Sigmoid colon (tissue), 7 donors: ENCODE data around the gene GP1BA. TPM values are rescaled to one million over a fixed set of nuclear protein-coding genes. Genes with fewer than 3 reads are reported as not detected.

Experiments used
- DNase-seq: peaks from one replicate; pipeline ENCODE4 v3.0.0-alpha.2; 2019
- H3K27ac ChIP-seq, 4 donors: fragments of 200-600 bp; sonication (generic); one replicate each; pipeline ENCODE4 v1.5.1; 2016 to 2019; ENCODE audit warnings: mild to moderate bottlenecking in 1 of 4
- H3K27me3 ChIP-seq, 3 donors: fragments of 200-600 bp; sonication (generic); one replicate each; pipeline ENCODE4 v1.5.1; 2019; ENCODE audit warnings: mild to moderate bottlenecking in 1 of 3
- H3K36me3 ChIP-seq, 4 donors: fragments of 200-600 bp; sonication (generic); one replicate each; pipeline ENCODE4 v1.5.1; 2016 to 2019
- H3K4me1 ChIP-seq, 4 donors: fragments of 200-600 bp; sonication (generic); one replicate each; pipeline ENCODE4 v1.5.1; 2017 to 2019
- H3K4me3 ChIP-seq, 4 donors: fragments of 200-600 bp; sonication (generic); one replicate each; pipeline ENCODE4 v1.5.1; 2017 to 2019; ENCODE audit warnings: mild to moderate bottlenecking in 2 of 4, moderate library complexity in 1 of 4
- H3K9me3 ChIP-seq, 4 donors: fragments of 200-600 bp in 3 of 4; sonication (generic) in 3 of 4; one replicate each; pipeline versions ENCODE4 v1.5.1 to v1.6.1; 2013 to 2019
- EP300 ChIP-seq, 4 donors: sonication (generic); formaldehyde crosslinking; IDR thresholded peaks; one replicate each; pipeline ENCODE4 v1.6.1; 2017; ENCODE audit warnings: antibody characterized with exemption in 4 of 4
- POLR2A ChIP-seq, 2 donors: fragments of 450-650 bp; IDR thresholded peaks; one replicate each; pipeline ENCODE4 v1.6.1; 2016; ENCODE audit warnings: antibody characterized with exemption in 2 of 2, mild to moderate bottlenecking in 2 of 2, moderate library complexity in 2 of 2
- POLR2AphosphoS5 ChIP-seq, 4 donors: sonication (generic); formaldehyde crosslinking; IDR thresholded peaks; one replicate each; pipeline ENCODE4 v1.6.1; 2017; ENCODE audit warnings: antibody characterized with exemption in 4 of 4
- WGBS, 2 donors: extraction: QIAGEN DNeasy Blood & Tissue Kit; methylation state at CpG; one replicate each; pipeline ENCODE4 v1.1.7; 2013; 5-methylcytosine and 5-hydroxymethylcytosine counted together
- intact Hi-C: fragments of 100-400 bp; cut with DNase I; formaldehyde crosslinking; loops from one replicate; pipeline ENCODE4 v1.15.1; 2023
- polyA plus RNA-seq, 3 donors: library from polyadenylated mRNA; stranded (reverse); fragments of 200-250 nt; gene quantifications; one replicate each; pipeline ENCODE4 v1.2.3, GENCODE V29; 2013
- total RNA-seq, 4 donors: library from RNA; depleted of rRNA; stranded (reverse); fragments of >200 nt; gene quantifications; one replicate each; pipeline ENCODE4 v1.1.0, GENCODE V29; 2016
- TF ChIP-seq, protein P1 (sequence below), 4 experiments: fragments of 450-650 bp in 3 of 4; fragments of 200-600 bp in 1 of 4; IDR thresholded peaks; one replicate each; pipeline ENCODE4 v1.5.1; 2016 to 2019; ENCODE audit warnings: antibody characterized with exemption in 4 of 4, mild to moderate bottlenecking in 3 of 4, moderate library complexity in 2 of 4
- donor health status: healthy with polysubstance abuse.
- donor health status: Bipolar disorder and iron deficiency.
- donor health status: healthy.

Gene GP1BA
- total and polyA plus RNA-seq, 7 donors = 1.1 TPM; not detected in 6

DNA sequence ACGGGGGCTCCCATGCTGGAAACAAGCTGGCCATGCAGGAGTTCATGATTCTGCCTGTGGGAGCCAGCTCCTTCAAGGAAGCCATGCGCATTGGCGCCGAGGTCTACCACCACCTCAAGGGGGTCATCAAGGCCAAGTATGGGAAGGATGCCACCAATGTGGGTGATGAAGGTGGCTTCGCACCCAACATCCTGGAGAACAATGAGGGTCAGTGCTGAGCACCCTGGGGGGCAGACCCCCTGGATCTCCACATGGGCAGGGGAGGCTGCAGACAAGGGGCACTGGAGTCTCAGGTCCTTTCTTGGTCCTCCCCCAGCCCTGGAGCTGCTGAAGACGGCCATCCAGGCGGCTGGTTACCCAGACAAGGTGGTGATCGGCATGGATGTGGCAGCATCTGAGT, 23.0 kb downstream of the GP1BA start:
- no peak overlapping the region for H3K27ac ChIP-seq
- H3K36me3 ChIP-seq = peaks cover 8 to 21% (median 14%) of the 10 kb centered on the region in 4 donors
- intact Hi-C loops = no loop called here
- TF ChIP-seq EP300 (IDR thresholded peaks at IDR 0.05) = no peak
- TF ChIP-seq POLR2A (IDR thresholded peaks at IDR 0.05) = no peak
- no peak for TF ChIP-seq POLR2AphosphoS5 (IDR thresholded peaks at IDR 0.05)
- TF ChIP-seq, protein P1, sequence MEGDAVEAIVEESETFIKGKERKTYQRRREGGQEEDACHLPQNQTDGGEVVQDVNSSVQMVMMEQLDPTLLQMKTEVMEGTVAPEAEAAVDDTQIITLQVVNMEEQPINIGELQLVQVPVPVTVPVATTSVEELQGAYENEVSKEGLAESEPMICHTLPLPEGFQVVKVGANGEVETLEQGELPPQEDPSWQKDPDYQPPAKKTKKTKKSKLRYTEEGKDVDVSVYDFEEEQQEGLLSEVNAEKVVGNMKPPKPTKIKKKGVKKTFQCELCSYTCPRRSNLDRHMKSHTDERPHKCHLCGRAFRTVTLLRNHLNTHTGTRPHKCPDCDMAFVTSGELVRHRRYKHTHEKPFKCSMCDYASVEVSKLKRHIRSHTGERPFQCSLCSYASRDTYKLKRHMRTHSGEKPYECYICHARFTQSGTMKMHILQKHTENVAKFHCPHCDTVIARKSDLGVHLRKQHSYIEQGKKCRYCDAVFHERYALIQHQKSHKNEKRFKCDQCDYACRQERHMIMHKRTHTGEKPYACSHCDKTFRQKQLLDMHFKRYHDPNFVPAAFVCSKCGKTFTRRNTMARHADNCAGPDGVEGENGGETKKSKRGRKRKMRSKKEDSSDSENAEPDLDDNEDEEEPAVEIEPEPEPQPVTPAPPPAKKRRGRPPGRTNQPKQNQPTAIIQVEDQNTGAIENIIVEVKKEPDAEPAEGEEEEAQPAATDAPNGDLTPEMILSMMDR (IDR thresholded peaks at IDR 0.05) = no peak
- no peaks in the 10 kb centered on the region for H3K27me3 ChIP-seq
- no peak overlapping the region for H3K4me3 ChIP-seq
- no peaks in the 10 kb centered on the region for H3K9me3 ChIP-seq
- DNase-seq = no peak
- peaks cover 0 to 15% (median 13%) of the 10 kb centered on the region in 4 donors for H3K4me1 ChIP-seq
- WGBS, 2 donors = 97 to 98% methylated on average over 8 of the region's 8 CpGs

DNA sequence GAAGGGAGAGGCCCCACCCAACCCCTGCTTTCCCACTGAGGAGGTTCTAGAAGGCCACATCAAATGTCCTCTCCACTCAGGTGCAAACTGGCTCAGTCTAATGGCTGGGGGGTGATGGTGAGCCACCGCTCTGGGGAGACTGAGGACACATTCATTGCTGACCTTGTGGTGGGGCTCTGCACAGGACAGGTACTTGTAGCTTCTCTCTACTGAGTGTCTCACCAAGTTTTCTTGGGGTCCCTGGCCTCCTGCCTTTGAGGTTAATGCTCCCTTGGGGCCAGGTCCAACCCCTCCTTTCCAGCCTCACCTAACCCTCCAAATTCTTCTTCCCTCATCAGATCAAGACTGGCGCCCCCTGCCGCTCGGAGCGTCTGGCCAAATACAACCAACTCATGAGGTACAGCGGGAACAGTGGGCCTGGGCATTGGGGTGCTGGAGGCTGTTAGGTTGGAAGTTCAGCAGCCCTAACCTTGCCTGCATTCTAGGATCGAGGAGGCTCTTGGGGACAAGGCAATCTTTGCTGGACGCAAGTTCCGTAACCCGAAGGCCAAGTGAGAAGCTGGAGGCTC, 24.5 kb downstream of the GP1BA start:
- DNase-seq = no peak
- 89% methylated on average over 10 of the region's 10 CpGs for WGBS, 2 donors

DNA sequence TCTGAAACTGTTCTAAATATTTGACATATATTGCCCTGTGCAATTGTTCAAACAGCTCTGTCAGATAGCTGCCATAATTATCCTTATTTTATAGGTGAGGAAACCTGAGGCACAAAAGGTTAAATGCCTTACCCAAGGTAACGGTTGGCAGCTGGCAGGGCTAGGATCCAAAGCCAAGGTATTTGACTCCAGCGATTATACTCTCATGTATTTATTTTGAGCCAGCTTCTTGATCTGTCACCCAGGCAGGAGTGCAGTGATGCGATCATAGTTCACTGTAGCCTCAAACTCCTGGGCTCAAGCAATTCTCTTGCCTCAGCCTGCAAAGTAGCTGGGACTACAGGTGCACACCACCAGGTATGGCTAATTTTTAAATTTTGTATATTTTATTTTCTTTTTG, 26.0 kb downstream of the GP1BA start:
- DNase-seq = no peak
- Histone ChIP-seq H3K27ac (no peak overlapping the region), H3K27me3 (no peaks in the 10 kb centered on the region), H3K4me1 (no peaks in the 10 kb centered on the region), H3K4me3 (no peak overlapping the region), H3K36me3 (peaks cover 13 to 39% (median 18%) of the 10 kb centered on the region in 4 donors), H3K9me3 (no peaks in the 10 kb centered on the region)
- intact Hi-C loops = no loop called here
- 37 to 65% methylated on average over 3 of the region's 3 CpGs for WGBS, 2 donors
- TF ChIP-seq POLR2AphosphoS5 (IDR thresholded peaks at IDR 0.05) = no peak
- TF ChIP-seq, protein P1 (IDR thresholded peaks at IDR 0.05) = no peak
- no peak for TF ChIP-seq POLR2A (IDR thresholded peaks at IDR 0.05)
- TF ChIP-seq EP300 (IDR thresholded peaks at IDR 0.05) = no peak

More for the DNA sequence above, 24.5 kb downstream of the GP1BA start:
- Histone ChIP-seq H3K9me3 (no peaks in the 10 kb centered on the region), H3K27me3 (no peaks in the 10 kb centered on the region), H3K27ac (no peak overlapping the region), H3K36me3 (peaks cover 13 to 35% (median 18%) of the 10 kb centered on the region in 4 donors), H3K4me1 (peaks cover 0 to under 1% (median under 1%) of the 10 kb centered on the region in 4 donors), H3K4me3 (no peak overlapping the region)
- intact Hi-C loops = no loop called here
- TF ChIP-seq, protein P1 (IDR thresholded peaks at IDR 0.05) = peak in 1 of 4 experiments; percentile 7
- no peak for TF ChIP-seq POLR2A (IDR thresholded peaks at IDR 0.05)

DNA sequence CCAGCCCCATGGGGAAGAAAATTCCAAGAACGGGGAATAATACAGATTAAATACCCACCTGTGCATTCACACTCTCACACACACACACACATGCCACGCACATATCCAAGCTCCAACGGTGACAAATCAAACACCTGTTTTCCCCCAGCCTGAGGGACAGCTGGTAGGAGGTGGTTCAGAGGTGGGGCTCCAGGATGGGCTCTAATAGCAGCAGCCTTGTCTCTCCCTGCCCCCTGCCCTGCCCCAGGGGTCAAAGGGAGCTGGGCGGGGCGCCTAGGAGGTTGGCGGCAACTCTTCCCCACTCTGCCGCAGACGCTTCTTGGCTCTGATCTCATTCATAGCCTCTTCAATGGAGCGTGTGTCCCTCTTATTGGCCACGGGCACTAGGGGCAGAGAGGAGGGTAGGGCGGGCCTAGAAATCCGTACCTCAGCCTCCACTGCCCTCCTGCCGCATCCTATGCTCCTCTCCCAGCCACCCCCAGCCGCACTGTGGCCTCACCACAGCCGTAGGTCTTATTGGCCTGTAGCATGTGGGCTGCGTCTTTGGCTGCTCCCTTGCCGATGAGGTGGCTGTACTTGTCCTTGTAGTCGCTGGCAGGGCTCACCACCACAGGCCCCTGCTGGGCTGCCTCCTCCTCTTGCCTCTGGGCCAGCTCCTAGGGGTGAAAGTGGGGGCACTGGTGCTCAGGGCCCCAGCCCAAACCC, 27.3 kb downstream of the GP1BA start:
- intact Hi-C loops = no loop called here
- WGBS, 2 donors = 51 to 82% methylated on average over 18 of the region's 18 CpGs
- TF ChIP-seq EP300 (IDR thresholded peaks at IDR 0.05) (no peak), POLR2AphosphoS5 (IDR thresholded peaks at IDR 0.05) (no peak), POLR2A (IDR thresholded peaks at IDR 0.05) (no peak)
- TF ChIP-seq, protein P1 (IDR thresholded peaks at IDR 0.05) = no peak
- no peaks in the 10 kb centered on the region for H3K9me3 ChIP-seq
- peaks cover 13 to 39% (median 18%) of the 10 kb centered on the region in 4 donors for H3K36me3 ChIP-seq
- no peaks in the 10 kb centered on the region for H3K27me3 ChIP-seq
- no peak overlapping the region for H3K27ac ChIP-seq
- no peak for DNase-seq
- no peaks in the 10 kb centered on the region for H3K4me1 ChIP-seq
- H3K4me3 ChIP-seq = no peak overlapping the region
